ENCODE measurements around the gene OR51B4.
"Not testable (repeated sequence)": the region's sequence is repeated elsewhere in the genome, so short reads cannot be mapped to it uniquely, and the experiment has no call there.

The OR51B4 gene

DNA sequence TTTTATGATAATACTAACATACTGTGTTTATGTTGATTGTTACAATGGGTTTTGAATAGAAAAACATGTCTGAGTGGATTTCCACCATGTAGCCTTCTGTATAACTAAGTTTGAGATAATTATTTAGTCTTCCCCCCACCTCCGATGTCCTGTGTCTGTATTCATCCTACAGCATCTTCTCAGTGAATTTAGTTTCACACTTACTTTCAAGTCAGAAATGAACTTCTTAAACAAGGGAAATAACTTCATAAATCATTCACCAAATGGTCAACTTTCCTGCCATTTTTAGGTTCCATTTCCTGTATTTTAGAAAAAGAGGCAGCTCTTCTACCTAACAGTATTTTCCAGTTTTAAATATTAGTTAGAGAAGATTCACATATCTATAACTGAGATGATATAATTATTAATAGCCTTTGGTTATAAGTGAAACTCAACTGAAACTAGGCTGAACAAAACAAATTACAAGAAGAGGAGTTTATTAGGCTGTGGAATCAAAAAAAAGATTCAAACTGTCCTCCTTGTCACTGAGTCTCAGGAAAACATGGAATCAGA lies 38.1 kb upstream of the OR51B4 start:
- no peaks in the 10 kb centered on the region for H3F3A ChIP-seq (ENCODE audit: low read depth)
- no peak overlapping the region for H3K4me3 ChIP-seq (ENCODE audit: low read length, poor library complexity, severe bottlenecking)
- no peaks in the 10 kb centered on the region for H3K36me3 ChIP-seq (ENCODE audit: insufficient read depth, low read length)
- no peaks in the 10 kb centered on the region for H3K27me3 ChIP-seq (ENCODE audit: insufficient read depth, low read length, poor library complexity, severe bottlenecking)
- H3K79me2 ChIP-seq (ENCODE audit: insufficient read depth, low read length): no peaks in the 10 kb centered on the region
- H2AFZ ChIP-seq (ENCODE audit: low read length): no peak overlapping the region
- H3K9me3 ChIP-seq (ENCODE audit: insufficient read depth, low read depth, low read length): no peaks in the 10 kb centered on the region
- TF ChIP-seq EZH2phosphoT487 (IDR thresholded peaks at IDR 0.05; ENCODE audit: borderline replicate concordance): no peak
- TF ChIP-seq, protein P1, sequence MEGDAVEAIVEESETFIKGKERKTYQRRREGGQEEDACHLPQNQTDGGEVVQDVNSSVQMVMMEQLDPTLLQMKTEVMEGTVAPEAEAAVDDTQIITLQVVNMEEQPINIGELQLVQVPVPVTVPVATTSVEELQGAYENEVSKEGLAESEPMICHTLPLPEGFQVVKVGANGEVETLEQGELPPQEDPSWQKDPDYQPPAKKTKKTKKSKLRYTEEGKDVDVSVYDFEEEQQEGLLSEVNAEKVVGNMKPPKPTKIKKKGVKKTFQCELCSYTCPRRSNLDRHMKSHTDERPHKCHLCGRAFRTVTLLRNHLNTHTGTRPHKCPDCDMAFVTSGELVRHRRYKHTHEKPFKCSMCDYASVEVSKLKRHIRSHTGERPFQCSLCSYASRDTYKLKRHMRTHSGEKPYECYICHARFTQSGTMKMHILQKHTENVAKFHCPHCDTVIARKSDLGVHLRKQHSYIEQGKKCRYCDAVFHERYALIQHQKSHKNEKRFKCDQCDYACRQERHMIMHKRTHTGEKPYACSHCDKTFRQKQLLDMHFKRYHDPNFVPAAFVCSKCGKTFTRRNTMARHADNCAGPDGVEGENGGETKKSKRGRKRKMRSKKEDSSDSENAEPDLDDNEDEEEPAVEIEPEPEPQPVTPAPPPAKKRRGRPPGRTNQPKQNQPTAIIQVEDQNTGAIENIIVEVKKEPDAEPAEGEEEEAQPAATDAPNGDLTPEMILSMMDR (conservative IDR thresholded peaks at IDR 0.05; ENCODE audit: low read length): no peak
- no peaks in the 10 kb centered on the region for H3K9me2 ChIP-seq (replicated peaks; ENCODE audit: low read depth, low read length)
- no peaks in the 10 kb centered on the region for H4K20me1 ChIP-seq (ENCODE audit: insufficient read depth, low read length, poor library complexity, severe bottlenecking)
- no peak overlapping the region for H3K4me2 ChIP-seq (ENCODE audit: low read depth, low read length, poor library complexity, severe bottlenecking)
- no peaks in the 10 kb centered on the region for H3K4me1 ChIP-seq (ENCODE audit: insufficient read depth, low read length, poor library complexity, severe bottlenecking)
- H3K9ac ChIP-seq (ENCODE audit: low read depth, low read length, poor library complexity, severe bottlenecking): no peak overlapping the region

GRCh38 chr11:5337253-5337652 lies 35.5 kb upstream of the OR51B4 start:
- not testable (repeated sequence) for H3K9ac ChIP-seq (ENCODE audit: low read depth, low read length, poor library complexity, severe bottlenecking); H3K9me2 ChIP-seq (replicated peaks; ENCODE audit: low read depth, low read length); H3K9me3 ChIP-seq (ENCODE audit: insufficient read depth, low read depth, low read length); H3F3A ChIP-seq (ENCODE audit: low read depth); H3K4me1 ChIP-seq (ENCODE audit: insufficient read depth, low read length, poor library complexity, severe bottlenecking); H3K4me3 ChIP-seq (ENCODE audit: low read length, poor library complexity, severe bottlenecking); H3K27me3 ChIP-seq (ENCODE audit: insufficient read depth, low read length, poor library complexity, severe bottlenecking); H2AFZ ChIP-seq (ENCODE audit: low read length); H3K79me2 ChIP-seq (ENCODE audit: insufficient read depth, low read length); H3K4me2 ChIP-seq (ENCODE audit: low read depth, low read length, poor library complexity, severe bottlenecking); H4K20me1 ChIP-seq (ENCODE audit: insufficient read depth, low read length, poor library complexity, severe bottlenecking); H3K36me3 ChIP-seq (ENCODE audit: insufficient read depth, low read length)

DNA sequence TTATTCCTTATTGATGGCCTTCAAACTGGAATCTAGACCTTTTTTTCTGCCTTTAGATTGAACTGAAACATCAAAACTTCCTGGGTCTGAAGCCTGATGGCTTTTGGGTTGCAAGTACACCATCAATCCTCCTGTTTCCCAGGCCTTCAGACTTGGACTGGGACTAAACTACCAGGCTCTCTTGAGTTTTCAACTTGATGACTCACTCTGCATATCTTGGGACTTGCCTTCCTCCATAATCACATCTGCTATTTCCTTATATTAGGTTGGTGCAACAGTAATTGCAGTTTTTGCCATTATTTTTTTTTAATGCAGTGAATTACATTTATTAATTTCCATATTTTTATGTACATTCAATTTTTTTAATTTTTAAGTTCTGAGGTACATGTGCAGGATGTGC lies 34.6 kb upstream of the OR51B4 start:
- Histone ChIP-seq H2AFZ (ENCODE audit: low read length) (no peak overlapping the region), H4K20me1 (ENCODE audit: insufficient read depth, low read length, poor library complexity, severe bottlenecking) (no peaks in the 10 kb centered on the region), H3K9ac (ENCODE audit: low read depth, low read length, poor library complexity, severe bottlenecking) (no peak overlapping the region), H3K36me3 (ENCODE audit: insufficient read depth, low read length) (no peaks in the 10 kb centered on the region), H3K9me3 (ENCODE audit: insufficient read depth, low read depth, low read length) (no peaks in the 10 kb centered on the region), H3K27me3 (ENCODE audit: insufficient read depth, low read length, poor library complexity, severe bottlenecking) (no peaks in the 10 kb centered on the region), H3K9me2 (replicated peaks; ENCODE audit: low read depth, low read length) (no peaks in the 10 kb centered on the region), H3K79me2 (ENCODE audit: insufficient read depth, low read length) (no peaks in the 10 kb centered on the region), H3K4me2 (ENCODE audit: low read depth, low read length, poor library complexity, severe bottlenecking) (no peak overlapping the region), H3F3A (ENCODE audit: low read depth) (no peaks in the 10 kb centered on the region), H3K4me3 (ENCODE audit: low read length, poor library complexity, severe bottlenecking) (no peak overlapping the region), H3K4me1 (ENCODE audit: insufficient read depth, low read length, poor library complexity, severe bottlenecking) (no peaks in the 10 kb centered on the region)
- TF ChIP-seq, protein P1 (conservative IDR thresholded peaks at IDR 0.05; ENCODE audit: low read length): no peak
- no peak for TF ChIP-seq EZH2phosphoT487 (IDR thresholded peaks at IDR 0.05; ENCODE audit: borderline replicate concordance)

GRCh38 chr11:5335170-5335569 lies 33.4 kb upstream of the OR51B4 start:
- H3K9me2 ChIP-seq (replicated peaks; ENCODE audit: low read depth, low read length): no peaks in the 10 kb centered on the region
- no peaks in the 10 kb centered on the region for H3K79me2 ChIP-seq (ENCODE audit: insufficient read depth, low read length)
- no peak overlapping the region for H3K4me3 ChIP-seq (ENCODE audit: low read length, poor library complexity, severe bottlenecking)
- no peaks in the 10 kb centered on the region for H3K9me3 ChIP-seq (ENCODE audit: insufficient read depth, low read depth, low read length)
- H3K9ac ChIP-seq (ENCODE audit: low read depth, low read length, poor library complexity, severe bottlenecking): no peak overlapping the region
- H3K36me3 ChIP-seq (ENCODE audit: insufficient read depth, low read length): no peaks in the 10 kb centered on the region
- TF ChIP-seq, protein P1 (conservative IDR thresholded peaks at IDR 0.05; ENCODE audit: low read length): no peak
- no peak for TF ChIP-seq EZH2phosphoT487 (IDR thresholded peaks at IDR 0.05; ENCODE audit: borderline replicate concordance)
- no peaks in the 10 kb centered on the region for H4K20me1 ChIP-seq (ENCODE audit: insufficient read depth, low read length, poor library complexity, severe bottlenecking)
- H2AFZ ChIP-seq (ENCODE audit: low read length): no peak overlapping the region
- H3K27me3 ChIP-seq (ENCODE audit: insufficient read depth, low read length, poor library complexity, severe bottlenecking): no peaks in the 10 kb centered on the region
- no peaks in the 10 kb centered on the region for H3K4me1 ChIP-seq (ENCODE audit: insufficient read depth, low read length, poor library complexity, severe bottlenecking)
- no peaks in the 10 kb centered on the region for H3F3A ChIP-seq (ENCODE audit: low read depth)
- no peak overlapping the region for H3K4me2 ChIP-seq (ENCODE audit: low read depth, low read length, poor library complexity, severe bottlenecking)
